Measurements from ENCODE around the gene ATXN10. TPM values are rescaled to one million over a fixed set of nuclear protein-coding genes. Genes with fewer than 3 reads are reported as not detected.

ATXN10 gene
- total and polyA plus RNA-seq, 2 of the 13 experiments (the other 11 are each of a cell fraction or from before 2014, with no cell fraction given): 60.1 to 194 TPM

GRCh38 chr22:45742866-45743450 is 71.3 kb downstream of the ATXN10 start (continued):
- TF ChIP-seq MLLT10 (CRISPR knock-in tag; IDR thresholded peaks at IDR 0.05) (no peak), ZMYM2 (CRISPR knock-in tag; IDR thresholded peaks at IDR 0.05) (peak; percentile 69; the same call in 1 of the 2 replicates), ARID3A (IDR thresholded peaks at IDR 0.05; ENCODE audit: low read depth, low read length) (peak; percentile 85), SCMH1 (CRISPR knock-in tag; IDR thresholded peaks at IDR 0.05; ENCODE audit: borderline replicate concordance) (no peak), ZNF33A (CRISPR knock-in tag; IDR thresholded peaks at IDR 0.05; ENCODE audit: borderline replicate concordance) (no peak), ZNF142 (CRISPR knock-in tag; IDR thresholded peaks at IDR 0.05) (no peak), SNRNP70 (IDR thresholded peaks at IDR 0.05; ENCODE audit: low read depth, low read length) (no peak), FOXK1 (CRISPR knock-in tag; IDR thresholded peaks at IDR 0.05; ENCODE audit: borderline replicate concordance, low read depth) (peak; percentile 96), NPAS2 (CRISPR knock-in tag; IDR thresholded peaks at IDR 0.05; ENCODE audit: borderline replicate concordance) (no peak), KAT2B (IDR thresholded peaks at IDR 0.05; ENCODE audit: borderline replicate concordance, low read depth, low read length) (no peak), HBP1 (CRISPR knock-in tag; IDR thresholded peaks at IDR 0.05; ENCODE audit: low read depth) (peak; percentile 82), GTF2F1 (IDR thresholded peaks at IDR 0.05; ENCODE audit: low read length) (no peak), NR2F1 (CRISPR knock-in tag; IDR thresholded peaks at IDR 0.05) (peak; percentile 94 to 97), ZNF597 (CRISPR knock-in tag; IDR thresholded peaks at IDR 0.05) (no peak), ZBTB42 (CRISPR knock-in tag; IDR thresholded peaks at IDR 0.05) (no peak), ZNF354B (CRISPR knock-in tag; IDR thresholded peaks at IDR 0.05) (no peak), CREB3 (CRISPR knock-in tag; IDR thresholded peaks at IDR 0.05) (no peak)

Measured in HepG2 (cell line).